Vagina (tissue), 2 donors: ENCODE measurements around the gene YEATS4. TPM values are rescaled to one million over a fixed set of nuclear protein-coding genes. Genes with fewer than 3 reads are reported as not detected.

Experiments used
- DNase-seq, 2 donors: peaks; one replicate each; pipeline ENCODE4 v3.0.0-alpha.2; 2017; ENCODE audit errors: extremely low spot score in 2 of 2
- H3K27ac ChIP-seq: fragments of 200-600 bp; sonication (generic); one replicate; pipeline ENCODE4 v1.5.1; 2019
- H3K27me3 ChIP-seq: fragments of 200-600 bp; sonication (generic); one replicate; pipeline ENCODE4 v1.5.1; 2019
- H3K36me3 ChIP-seq, 2 donors: fragments of 200-600 bp; sonication (generic); one replicate each; pipeline ENCODE4 v1.5.1; 2017 to 2019
- H3K4me1 ChIP-seq: fragments of 200-600 bp; sonication (generic); one replicate; pipeline ENCODE4 v1.5.1; 2019
- H3K4me3 ChIP-seq, 2 donors: fragments of 200-600 bp; sonication (generic); 1 replicate in 1 of 2; 2 replicates in 1 of 2; pipeline ENCODE4 v1.5.1; 2016 to 2019
- H3K9me3 ChIP-seq: fragments of 200-600 bp; sonication (generic); one replicate; pipeline ENCODE4 v1.5.1; 2019
- POLR2A ChIP-seq, 2 donors: fragments of 450-650 bp; IDR thresholded peaks; one replicate each; pipeline ENCODE4 v1.6.1; 2017; ENCODE audit warnings: antibody characterized with exemption in 2 of 2, mild to moderate bottlenecking in 2 of 2, moderate library complexity in 2 of 2
- POLR2AphosphoS5 ChIP-seq, 2 donors: sonication (generic); formaldehyde crosslinking; IDR thresholded peaks; one replicate each; pipeline ENCODE4 v1.9.0; 2017; ENCODE audit warnings: antibody characterized with exemption in 2 of 2, mild to moderate bottlenecking in 2 of 2, low read depth in 1 of 2; ENCODE audit not compliant: insufficient read depth in 1 of 2
- intact Hi-C: fragments of 100-400 bp; cut with DNase I; formaldehyde crosslinking; loops from one replicate; pipeline ENCODE4 v1.15.1; 2023
- total RNA-seq: library from RNA; depleted of rRNA; stranded (reverse); fragments of >200 nt; gene quantifications from one replicate; pipeline ENCODE4 v1.2.3, GENCODE V29; 2016
- TF ChIP-seq, protein P1 (sequence below), 3 experiments: fragments of 450-650 bp in 2 of 3; fragments of 200-600 bp in 1 of 3; sonication (generic) in 1 of 3; IDR thresholded peaks; one replicate each; pipeline ENCODE4 v1.5.1; 2017 to 2019; ENCODE audit warnings: antibody characterized with exemption in 3 of 3, mild to moderate bottlenecking in 2 of 3, moderate library complexity in 2 of 3

The YEATS4 gene
- total RNA-seq, 1 donor from 2014 or later, result 6.1 TPM

DNA sequence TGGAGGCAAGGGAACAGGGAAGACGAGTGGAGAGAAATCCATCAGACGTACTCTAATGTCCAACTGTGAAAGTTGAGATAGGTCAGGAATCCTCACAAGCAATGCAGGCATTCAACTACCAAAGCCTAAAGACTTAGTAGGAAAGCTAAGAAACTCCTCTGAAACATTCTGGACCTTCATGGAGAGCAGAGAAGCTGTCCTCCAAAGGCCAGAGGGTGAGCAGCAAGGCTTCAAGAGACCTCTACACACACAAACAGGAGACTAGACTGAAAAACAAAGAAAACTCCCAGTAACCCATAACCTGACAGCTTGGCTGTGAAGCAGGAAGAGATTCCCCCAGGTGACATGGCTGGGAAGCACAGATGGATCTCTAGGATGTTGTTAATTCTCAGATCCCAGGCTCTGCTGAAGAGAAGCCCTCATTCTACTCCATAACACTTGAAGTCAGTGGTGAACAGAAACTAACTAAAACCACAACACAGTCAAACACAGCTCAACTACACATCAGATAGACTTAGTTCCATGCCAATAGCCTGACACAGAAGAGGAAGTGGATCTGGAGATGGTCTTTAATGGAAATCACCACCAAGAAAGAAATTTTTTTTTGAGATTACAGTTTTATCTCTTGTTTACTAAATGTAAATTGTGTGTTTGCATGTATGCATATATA, 34.6 kb upstream of the YEATS4 start:
- Histone ChIP-seq H3K27ac (no peak overlapping the region), H3K36me3 (no peaks in the 10 kb centered on the region), H3K9me3 (no peaks in the 10 kb centered on the region), H3K4me3 (no peak overlapping the region), H3K27me3 (no peaks in the 10 kb centered on the region), H3K4me1 (no peaks in the 10 kb centered on the region)
- intact Hi-C loops, result no loop called here
- no peak for DNase-seq
- TF ChIP-seq, protein P1, sequence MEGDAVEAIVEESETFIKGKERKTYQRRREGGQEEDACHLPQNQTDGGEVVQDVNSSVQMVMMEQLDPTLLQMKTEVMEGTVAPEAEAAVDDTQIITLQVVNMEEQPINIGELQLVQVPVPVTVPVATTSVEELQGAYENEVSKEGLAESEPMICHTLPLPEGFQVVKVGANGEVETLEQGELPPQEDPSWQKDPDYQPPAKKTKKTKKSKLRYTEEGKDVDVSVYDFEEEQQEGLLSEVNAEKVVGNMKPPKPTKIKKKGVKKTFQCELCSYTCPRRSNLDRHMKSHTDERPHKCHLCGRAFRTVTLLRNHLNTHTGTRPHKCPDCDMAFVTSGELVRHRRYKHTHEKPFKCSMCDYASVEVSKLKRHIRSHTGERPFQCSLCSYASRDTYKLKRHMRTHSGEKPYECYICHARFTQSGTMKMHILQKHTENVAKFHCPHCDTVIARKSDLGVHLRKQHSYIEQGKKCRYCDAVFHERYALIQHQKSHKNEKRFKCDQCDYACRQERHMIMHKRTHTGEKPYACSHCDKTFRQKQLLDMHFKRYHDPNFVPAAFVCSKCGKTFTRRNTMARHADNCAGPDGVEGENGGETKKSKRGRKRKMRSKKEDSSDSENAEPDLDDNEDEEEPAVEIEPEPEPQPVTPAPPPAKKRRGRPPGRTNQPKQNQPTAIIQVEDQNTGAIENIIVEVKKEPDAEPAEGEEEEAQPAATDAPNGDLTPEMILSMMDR (IDR thresholded peaks at IDR 0.05), result no peak
- TF ChIP-seq POLR2A (IDR thresholded peaks at IDR 0.05) (no peak), POLR2AphosphoS5 (IDR thresholded peaks at IDR 0.05; ENCODE audit: insufficient read depth in 1 of 2, low read depth in 1 of 2) (no peak)

DNA sequence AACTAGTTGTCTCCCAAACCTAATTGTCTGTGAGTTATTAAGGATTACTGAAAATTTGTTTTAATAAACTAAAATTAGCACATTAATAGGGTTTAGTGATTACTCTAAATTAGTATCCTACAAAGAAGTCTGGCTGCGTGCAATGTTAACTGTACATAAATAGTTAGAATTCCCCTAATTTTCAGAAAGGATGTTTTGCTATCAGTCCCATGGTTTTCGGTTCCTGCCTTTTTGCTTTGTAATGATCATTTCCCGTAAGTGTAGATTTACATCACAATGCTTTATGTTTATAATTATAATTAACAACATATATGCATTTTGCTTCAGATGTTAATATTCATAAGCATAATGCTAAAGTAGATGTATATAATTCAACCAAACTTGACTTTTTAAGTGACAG, 31.1 kb upstream of the YEATS4 start:
- TF ChIP-seq, protein P1 (IDR thresholded peaks at IDR 0.05), result no peak
- TF ChIP-seq POLR2AphosphoS5 (IDR thresholded peaks at IDR 0.05; ENCODE audit: insufficient read depth in 1 of 2, low read depth in 1 of 2), result no peak
- TF ChIP-seq POLR2A (IDR thresholded peaks at IDR 0.05), result no peak
- H3K27ac ChIP-seq, result no peak overlapping the region
- H3K27me3 ChIP-seq, result no peaks in the 10 kb centered on the region
- intact Hi-C loops, result no loop called here
- peaks cover 6% of the 10 kb centered on the region for H3K4me1 ChIP-seq
- DNase-seq, result no peak
- no peak overlapping the region for H3K4me3 ChIP-seq
- H3K36me3 ChIP-seq, result no peaks in the 10 kb centered on the region
- H3K9me3 ChIP-seq, result no peaks in the 10 kb centered on the region

DNA sequence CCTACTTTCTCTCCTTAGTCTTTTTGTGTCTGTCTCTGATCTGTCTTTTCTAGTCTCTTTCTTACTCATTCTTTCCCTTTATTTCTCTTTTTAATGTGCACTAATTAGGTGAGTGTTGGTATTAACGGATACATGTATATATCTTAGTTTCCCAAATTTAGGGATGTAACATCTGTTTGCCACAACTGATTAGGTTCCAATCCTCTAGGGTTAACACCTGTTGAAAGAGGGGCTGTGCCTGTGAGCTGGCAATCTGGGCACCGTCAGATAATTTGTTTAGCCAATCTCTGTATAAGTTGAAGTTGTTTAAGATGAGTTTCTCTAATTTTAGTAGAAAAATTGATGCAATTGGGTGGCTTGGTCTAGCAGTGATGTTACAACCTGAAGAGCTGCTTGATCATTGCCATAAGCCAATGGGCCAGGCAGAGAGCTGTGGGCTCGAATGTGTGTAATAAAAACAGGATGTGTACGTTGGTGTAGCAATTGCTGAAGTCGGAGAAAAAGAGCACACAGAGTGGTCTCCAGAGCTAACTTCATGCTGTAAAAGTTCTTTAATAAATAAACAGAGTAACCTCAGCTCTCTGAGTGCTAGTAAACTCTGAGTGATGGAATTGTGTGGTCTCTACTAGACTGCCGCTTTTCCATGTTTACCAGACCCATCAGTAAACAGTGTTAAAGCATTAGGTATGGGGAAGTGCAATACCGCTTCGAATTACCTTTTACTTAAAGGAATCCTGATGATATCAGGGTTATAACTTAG, 29.7 kb upstream of the YEATS4 start:
- Histone ChIP-seq H3K4me3 (no peak overlapping the region), H3K27ac (no peak overlapping the region), H3K9me3 (no peaks in the 10 kb centered on the region), H3K4me1 (peaks cover 6% of the 10 kb centered on the region), H3K27me3 (no peaks in the 10 kb centered on the region), H3K36me3 (no peaks in the 10 kb centered on the region)
- DNase-seq, result no peak
- no peak for TF ChIP-seq POLR2AphosphoS5 (IDR thresholded peaks at IDR 0.05; ENCODE audit: insufficient read depth in 1 of 2, low read depth in 1 of 2)
- TF ChIP-seq, protein P1 (IDR thresholded peaks at IDR 0.05), result no peak
- no peak for TF ChIP-seq POLR2A (IDR thresholded peaks at IDR 0.05)
- intact Hi-C loops, result no loop called here

DNA sequence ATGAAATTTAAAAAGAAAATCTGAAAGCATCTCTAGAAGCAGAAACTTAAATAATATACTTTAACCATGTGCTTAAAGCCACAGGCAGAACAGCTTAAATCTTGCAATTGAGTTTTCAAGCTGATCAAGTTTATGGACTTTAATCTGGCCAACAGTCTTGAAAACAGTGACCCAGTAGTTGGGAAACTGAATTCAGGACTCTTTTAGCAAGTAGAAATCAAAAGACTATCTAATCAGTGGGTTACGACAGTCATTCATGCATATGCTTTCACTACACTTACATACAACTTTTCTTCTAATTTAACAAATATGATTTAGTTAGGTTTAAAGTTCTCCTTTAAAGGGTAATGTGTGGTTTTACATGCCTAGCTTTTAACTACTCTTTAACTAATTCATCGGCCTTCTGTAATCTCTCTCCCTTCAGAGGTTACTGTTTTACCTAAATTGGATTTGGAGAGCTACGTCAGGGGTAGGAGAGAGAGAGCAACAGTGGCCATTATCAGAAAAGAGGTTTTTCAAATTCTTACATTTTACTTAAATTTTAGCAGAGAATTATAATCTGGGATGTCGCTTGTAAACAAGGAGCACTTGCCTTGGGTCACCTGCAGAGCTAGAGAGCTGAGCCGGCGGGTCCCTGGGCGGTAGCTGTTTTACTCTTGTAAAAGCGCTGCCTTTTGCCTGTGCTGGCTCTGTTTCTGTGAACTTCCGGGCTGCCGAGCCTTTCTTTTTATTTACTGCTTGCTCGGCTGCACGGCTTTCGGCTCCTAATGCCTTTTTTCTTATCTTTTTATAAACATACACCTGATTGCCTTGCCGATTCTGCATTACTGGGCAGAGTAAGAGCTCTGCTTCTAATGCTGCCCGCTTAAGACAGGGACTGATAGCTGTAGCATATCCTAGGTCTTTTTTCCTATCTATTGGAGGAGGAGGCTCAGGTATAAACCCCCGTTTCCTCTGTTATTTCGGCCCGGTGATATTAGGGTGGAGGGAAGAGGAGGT, 28.8 kb upstream of the YEATS4 start:
- Histone ChIP-seq H3K27me3 (no peaks in the 10 kb centered on the region), H3K27ac (no peak overlapping the region), H3K36me3 (no peaks in the 10 kb centered on the region), H3K4me3 (peak overlapping the region; percentile 33 to 38), H3K9me3 (no peaks in the 10 kb centered on the region), H3K4me1 (peaks cover 6% of the 10 kb centered on the region)
- intact Hi-C loops, result no loop called here
- TF ChIP-seq POLR2AphosphoS5 (IDR thresholded peaks at IDR 0.05; ENCODE audit: insufficient read depth in 1 of 2, low read depth in 1 of 2) (no peak), POLR2A (IDR thresholded peaks at IDR 0.05) (no peak)
- TF ChIP-seq, protein P1 (IDR thresholded peaks at IDR 0.05), result no peak
- DNase-seq, result no peak
